HS-5 (cell line): ENCODE results near the gene PSMD12.

ENCODE experiments used
- DNase-seq: peaks from one replicate; pipeline ENCODE4 v3.0.0-alpha.2; 2012; ENCODE audit warnings: low read depth

PSMD12 gene

DNA sequence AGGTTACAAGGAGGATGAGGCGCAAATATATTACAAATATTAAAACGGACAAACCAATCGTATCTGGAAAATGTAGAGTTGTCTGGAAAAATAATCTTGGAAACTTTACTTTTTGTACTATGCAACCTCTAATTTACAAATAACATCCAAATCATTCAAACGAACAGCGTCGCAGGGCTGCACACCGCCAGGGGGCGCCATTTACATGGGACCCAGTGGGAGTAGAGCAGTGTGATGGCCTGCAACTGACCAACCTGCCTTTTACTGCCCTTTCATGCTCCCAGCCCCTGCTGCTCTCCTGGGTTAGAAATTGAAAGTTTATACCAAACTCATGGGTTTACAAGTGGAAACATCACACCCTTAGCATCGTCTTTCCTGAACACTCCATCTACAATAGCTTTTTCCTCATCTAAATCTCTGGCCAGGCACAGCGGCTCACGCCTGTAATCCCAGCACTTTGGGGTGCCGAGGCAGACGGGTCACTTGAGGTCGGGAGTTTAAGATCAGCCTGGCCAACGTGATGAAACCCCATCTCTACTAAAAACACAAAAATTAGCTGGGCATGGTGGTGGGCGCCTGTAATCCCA, 20.7 kb upstream of the PSMD12 start:
- no peak for DNase-seq

DNA sequence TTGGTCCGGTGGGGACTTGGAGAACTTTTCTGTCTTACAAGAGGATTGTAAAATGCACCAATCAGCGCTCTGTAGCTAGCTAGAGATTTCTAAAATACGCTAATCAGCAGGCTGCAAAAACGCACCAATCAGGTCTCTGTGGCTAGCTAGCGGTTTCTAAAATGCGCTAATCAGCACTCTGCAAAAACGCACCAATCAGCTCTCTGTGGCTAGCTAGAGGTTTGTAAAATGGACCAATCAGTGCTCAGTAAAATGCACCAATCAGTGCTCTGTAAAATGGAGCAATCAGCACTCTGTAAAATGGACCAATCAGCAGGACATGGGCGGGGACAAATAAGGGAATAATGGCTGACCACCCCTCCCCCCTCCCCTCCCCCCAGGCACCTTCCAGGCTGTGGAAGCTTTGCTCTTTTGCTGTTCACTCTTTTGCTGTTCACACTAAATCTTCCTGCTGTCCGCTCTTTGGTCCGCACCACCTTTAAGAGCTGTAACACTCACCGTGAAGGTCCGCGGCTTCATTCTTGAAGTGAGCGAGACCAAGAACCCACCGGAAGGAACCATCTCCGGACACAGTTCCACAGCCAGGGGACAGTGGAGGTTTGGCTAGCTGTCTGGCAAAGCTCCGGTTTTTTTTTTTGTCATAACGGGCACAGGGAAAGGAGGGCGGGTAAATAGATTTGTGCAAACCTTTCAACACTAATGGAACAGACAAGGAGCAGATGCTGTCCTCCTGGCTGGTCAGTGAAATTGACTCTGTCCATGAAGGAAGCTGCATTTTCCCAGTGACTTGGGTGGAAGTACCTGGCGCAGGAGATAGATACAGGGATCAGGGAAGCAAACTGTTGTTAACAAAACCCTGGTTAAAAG, 19.0 kb upstream of the PSMD12 start:
- no peak for DNase-seq

DNA sequence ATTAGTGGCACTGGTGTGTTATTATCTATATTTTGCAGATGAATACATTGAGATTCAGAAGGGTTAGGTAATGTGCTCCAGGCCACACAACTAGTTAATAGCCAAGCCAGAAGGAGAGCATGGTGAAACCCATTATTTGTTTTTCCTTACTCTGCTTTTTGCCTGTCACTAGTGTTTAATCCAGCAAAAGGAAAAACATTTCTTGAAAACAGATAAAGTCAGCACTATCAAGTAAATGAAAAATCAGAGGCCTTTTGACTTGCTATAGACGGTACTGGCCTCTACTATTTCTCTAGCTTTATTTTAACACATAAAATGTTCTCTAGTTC, 15.5 kb upstream of the PSMD12 start:
- DNase-seq = no peak

DNA sequence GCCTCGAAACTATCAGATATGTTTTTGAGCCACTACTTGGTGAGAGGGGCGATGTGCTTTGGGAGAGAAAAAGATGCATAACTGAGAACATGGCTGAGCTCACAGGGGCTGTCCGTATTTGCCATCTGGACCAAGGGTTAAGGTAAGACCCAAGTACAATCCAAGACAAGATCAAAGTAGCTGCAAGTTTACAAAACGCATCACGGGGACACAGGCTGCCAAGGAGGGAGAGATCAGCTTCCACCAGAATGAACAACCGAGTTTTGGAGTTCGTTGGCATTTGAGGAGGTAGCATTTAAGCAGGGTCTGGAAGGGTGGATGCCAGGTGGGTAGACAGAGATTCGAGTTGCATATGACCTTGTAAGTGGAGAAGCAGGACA, 12.9 kb upstream of the PSMD12 start:
- DNase-seq = no peak

DNA sequence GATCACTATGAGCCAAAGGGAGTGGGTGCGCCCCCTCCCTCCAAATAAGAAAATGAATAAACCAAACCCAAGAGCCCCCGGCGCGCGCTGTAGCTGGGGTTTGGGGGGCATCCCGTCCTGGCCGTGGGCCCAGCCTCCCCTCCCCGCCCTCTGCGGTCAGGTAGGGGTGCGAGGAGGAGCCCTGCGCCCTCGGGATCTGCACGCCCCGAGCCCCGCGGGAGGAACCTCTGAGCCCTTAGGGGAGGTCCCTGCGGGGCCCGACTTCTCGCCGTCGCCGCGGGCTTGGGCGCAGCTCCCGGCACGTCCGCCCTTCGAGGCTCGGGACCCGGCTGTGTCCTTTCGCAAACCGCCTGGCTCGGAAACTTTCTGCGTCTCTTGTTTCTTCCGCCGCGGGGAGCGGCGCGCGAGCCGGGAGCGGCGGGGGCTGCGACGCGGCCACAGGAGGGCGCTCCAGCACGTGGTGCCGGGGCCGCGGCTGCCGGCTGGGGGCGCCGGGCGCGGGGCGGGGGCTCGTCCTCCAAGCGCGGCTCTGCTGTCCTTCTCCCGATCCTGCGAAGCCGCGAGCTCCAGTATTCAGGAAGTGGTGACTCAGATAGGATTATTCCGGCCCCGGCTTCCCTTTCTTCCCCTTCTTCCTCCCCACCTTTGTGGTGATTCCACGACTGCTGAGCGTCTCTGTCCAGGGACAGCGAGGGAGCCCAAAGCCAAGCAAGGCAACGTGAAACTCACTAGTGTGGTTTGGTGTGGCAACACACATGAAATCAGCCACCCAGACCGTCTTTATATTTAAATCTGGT, 12.3 kb upstream of the PSMD12 start:
- DNase-seq = no peak

DNA sequence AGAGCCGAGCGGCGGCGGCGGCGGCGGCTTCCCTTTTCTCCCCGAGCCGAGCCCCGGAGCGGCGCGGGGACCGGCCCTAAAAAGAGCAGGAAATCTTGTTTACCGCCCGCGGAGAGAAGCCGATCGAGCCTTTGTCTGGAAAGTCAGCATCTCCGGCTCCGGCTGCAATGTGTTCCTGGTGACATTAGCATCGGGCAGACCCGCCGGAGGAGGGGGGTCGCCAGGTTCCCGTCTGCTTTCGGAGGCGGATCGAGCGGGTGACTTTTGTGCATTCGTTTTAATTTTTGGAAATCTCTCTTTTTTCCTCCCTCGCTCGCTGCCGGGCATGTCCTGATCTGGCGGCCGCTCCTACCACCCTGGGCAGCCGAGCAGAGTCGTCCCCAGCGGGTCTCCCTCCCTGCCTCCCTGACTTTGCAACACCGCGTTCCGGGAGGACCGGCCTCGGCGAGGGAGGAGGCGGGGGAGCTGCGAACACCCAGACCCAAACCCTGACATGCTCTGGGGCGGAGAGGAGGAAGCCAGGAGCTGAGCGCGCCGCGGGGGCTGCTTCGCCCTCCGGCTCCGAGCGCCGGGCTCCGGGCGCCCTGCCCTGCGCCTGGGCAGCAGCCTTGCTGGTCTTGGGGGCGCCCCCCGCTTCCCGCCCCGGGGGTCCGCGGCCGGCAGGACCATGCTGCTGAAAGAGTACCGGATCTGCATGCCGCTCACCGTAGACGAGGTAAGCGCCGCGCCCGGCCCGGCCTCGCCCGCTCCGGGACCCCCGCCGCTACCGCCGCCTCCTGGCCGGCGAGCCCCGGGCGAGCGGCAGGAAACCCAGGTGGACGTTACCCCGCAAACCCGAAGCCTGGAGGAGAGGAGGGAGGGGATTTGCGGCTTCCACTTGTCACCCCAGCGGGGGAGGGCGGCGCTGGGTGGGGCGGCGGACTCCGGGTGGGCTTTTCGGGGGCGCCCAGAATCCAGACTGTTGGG, 11.4 kb upstream of the PSMD12 start:
- no peak for DNase-seq

DNA sequence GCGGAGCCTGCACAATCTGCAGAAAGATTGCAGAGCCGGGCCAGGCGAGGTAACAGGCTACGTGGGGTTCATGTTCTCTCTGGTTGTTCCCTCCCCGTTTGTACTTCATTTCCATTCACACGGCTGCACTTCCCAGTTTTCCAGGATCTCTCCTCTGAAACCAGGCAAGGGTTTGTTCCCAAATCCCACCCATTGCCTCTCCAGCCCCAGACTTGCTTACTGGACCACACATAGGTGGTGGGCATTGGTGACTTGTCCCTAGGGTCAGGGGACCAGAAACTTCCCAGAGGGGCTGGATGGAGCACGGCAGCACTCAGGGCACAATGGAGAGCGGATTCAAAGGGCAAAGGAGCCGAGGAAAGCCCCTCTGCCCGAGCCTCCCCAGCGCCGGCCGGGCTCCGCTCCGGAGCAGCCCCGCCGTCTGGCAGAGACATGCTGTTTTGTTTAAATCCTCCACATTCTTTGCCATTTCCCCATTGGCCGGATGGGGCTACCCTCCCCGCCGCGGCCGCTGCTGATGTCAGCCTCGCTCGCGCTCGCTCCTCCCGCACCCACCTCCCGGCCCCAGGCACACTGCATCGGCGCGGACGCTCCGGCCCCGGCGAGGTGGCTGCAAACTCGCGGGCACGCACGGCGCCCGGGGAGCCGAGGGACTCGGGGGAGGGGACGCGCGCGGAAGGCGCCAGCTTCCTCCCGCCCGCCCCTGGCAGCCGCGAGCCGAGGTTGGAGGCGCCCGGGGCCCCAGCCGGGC, 10.5 kb upstream of the PSMD12 start, which contains the start of gene PITPNC1:
Gene PITPNC1 (plus strand): TSS at position 545 of the 751 bp plus-strand sequence.
- DNase-seq = no peak

DNA sequence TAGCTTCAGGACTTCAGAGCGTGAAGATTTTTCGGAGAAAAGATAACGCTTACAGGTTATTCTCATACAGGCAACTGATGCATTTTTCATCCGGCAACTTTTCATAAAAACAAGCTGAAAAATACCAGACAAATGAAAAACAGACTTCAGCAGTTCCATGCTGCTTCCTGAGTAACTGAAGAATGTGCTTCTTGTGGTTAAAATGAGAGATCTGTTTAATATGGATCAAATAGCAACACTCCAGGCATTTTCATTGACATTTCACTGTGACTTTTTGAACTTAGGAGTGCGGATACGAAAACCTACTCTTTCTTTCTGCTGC, 10.0 kb upstream of the PSMD12 start:
- DNase-seq = no peak

DNA sequence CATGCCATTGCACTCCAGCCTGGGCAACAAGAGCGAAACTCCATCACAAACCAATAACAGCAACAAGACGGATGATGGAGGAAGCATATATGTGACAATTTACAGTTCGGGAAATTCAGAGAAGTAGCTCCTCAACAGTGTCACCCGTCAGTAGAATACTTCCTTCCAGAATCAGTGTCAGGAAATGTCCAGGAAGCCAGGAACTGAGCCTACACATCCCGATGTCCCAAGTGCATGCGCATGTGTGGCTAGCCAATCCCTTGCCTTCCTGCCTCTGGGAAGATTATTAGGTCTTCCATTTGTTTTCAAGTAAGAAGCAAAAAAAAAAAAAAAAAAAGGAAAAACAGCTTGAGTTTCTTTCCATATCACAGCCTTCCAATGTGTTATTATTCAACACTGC, 9.3 kb upstream of the PSMD12 start:
- DNase-seq = no peak

DNA sequence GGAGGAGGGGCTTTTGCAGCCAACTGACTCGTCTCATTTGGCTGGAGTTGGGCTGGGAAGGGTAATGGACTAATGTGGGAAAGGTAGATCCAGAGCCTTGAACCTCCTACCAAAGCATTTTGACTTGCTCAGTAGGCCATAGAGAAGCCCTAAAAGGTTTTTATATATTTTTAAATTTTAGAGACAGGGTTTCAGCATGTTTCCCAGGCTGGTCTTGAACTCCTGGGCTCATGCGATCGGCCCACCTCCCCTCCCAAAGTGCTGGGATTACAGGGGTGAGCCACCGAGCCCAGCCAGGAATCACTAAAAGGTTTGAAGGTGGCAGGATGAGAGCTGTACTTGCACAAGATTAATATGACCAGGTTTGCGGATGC, 8.7 kb upstream of the PSMD12 start:
- no peak for DNase-seq

DNA sequence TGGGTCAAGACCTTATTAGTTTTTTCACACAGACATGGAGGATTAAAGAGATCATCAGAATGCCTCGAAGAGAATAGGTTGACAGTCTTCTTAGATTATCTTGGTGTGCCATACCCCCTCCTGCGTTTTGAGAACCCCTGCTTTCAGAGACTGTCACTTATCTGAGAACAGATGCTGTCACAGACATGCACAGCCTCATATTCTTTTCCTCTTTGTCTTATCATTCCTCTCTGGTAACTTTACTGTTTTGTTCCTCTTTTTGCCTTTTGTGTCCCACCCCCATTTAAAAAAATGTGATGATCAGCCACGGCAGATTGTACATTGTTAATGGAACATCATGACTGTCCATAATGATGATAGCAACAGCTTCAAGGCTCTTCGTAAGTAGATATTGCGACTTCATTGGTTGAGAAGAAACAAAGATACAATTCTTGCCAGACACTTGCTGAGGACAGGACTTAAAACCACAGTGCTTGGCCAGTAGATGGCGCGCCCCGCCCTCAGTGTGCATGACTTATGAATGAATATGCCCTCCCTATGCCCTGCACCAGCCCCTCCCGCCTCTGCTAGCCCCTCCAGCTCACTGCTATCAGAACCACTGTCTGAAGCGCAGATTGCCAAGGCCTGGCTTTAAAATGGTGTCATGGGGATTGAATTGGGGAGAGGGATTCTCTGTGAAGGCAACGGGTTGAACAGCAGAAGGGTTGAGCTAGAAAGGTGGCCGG, 8.1 kb upstream of the PSMD12 start:
- DNase-seq = no peak

DNA sequence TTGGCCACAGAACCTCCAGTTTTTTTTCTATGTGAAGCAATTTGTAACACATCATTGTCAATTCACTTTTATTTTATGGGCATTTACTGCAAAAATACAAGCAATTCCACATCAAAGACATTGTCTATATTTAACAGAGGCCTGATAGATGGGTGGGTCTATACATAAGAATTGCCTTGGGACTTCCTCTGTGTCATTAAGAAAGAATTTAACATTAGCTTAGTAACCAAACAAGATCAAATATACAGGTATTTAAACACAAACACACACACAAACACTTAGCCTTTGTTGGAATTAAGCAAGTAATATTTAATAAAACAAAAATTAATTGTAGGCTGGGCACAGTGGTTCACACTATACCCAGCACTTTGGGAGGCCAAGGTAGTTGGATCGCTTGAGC, 6.4 kb upstream of the PSMD12 start:
- no peak for DNase-seq

DNA sequence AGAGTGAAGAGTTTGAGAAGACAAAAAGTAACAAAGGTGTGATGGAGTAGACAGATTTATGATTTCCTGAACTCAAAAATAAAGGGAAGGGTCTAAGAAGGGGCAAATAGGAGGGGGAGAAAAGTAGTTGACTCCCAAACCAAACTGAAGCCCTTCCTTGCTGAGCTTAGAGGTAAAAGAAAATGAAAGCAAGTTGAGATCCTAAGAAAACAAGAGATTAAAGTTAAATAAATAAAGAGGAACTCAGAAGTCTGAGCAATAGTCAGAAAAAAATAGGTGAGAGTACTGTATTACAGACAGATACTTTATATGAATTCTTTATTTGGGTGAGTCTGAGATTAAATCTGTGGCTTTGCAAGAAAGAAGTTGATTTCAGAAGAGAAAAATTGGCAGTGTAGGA, 3.3 kb upstream of the PSMD12 start:
- no peak for DNase-seq

DNA sequence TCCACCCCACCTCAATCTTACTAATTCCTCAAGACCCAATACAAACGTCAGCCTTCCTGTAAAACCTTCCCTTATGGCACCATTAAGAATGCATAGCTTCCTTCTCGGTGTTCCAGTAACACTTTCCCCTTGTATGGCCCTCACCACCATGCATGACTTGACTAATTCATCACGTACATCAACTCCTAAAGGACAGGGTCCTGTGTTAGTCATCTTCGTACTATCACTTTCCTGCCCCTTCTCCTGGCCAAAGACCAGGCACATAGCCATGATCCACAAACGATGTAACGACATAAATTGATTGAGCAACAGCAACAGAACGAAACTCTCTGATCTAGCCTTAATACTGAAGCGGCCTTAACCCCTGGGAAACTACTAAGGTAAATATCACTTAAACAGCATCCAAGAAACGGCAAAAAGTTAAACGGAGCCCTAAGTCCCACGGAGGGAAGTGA, 612 bp downstream of the PSMD12 start:
- DNase-seq = no peak

DNA sequence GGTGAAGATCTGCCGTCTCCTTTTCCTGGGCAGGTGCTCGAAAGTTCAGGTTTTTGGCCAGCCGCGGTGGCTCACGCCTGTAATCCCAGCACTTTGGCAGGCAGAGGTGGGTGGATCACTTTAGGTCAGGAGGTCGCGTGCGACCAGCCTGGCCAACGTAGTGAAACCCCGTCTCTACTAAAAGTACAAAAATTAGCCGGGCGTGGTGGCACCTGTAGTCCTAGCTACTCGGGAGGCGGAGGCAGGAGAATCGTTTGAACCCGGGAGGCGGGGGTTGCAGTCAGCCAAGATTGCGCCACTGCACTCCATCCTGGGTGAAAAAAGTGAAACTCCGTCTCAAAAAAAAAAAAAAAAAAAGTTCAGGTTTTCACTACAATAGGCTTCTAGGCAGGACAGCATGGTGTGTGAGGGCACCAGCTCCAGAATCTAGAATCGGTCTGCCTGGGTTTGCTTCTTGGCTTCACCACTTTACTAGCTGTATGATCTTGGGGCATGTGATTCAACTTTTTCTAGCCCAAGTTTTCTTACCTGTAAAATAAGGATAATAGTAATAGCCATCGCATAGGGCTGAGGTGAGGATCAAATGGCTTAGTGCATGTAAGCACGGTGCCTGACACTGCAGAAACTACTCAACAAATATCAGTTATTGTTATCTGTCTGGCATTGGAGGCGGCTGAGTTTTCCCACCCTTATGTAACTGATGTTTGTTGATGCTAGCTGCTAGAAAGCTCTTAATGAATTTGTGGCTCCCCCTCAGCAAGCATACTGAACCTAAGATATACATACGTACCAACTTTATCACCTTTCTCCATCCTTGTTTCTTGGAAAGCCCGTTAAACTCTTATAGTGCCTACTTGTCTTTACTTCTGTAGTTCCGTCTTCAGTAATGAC, 1.3 kb downstream of the PSMD12 start:
- no peak for DNase-seq

DNA sequence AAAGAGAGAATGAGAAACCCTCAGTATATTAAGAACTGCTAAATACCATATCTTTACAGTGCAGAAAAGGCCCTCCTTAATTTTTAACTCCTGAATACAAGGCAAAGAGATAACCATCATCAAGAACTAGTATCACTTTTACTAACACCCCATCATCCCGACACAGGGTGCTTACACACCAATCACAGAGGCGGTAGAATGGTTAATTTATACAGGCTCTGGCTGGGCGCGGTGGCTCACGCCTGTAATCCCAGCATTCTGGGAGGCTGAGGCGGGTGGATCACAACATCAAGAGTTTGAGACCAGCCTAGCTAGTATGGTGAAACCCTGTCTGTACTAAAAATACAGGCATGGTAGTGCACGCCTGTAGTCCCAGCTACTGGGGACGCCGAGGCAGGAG, 4.2 kb downstream of the PSMD12 start:
- DNase-seq = no peak

DNA sequence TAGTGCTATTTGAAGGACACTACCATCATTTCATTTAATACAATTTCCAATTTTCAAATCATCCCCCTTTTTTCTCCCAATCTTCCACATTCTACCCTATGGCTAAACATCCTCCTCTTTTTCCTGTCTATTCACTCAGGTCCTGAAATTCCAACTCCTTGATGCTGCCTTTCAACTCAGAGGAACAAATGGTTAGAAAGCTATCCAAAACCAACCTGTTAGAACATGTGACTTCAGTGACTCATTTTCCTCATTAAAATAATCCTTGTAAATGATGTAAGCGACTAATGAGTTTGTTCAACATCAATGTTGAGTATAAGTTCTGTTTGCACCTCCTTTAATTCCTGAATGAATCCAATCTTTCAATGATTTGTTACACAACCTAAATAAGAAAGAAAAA, 5.5 kb downstream of the PSMD12 start:
- no peak for DNase-seq

DNA sequence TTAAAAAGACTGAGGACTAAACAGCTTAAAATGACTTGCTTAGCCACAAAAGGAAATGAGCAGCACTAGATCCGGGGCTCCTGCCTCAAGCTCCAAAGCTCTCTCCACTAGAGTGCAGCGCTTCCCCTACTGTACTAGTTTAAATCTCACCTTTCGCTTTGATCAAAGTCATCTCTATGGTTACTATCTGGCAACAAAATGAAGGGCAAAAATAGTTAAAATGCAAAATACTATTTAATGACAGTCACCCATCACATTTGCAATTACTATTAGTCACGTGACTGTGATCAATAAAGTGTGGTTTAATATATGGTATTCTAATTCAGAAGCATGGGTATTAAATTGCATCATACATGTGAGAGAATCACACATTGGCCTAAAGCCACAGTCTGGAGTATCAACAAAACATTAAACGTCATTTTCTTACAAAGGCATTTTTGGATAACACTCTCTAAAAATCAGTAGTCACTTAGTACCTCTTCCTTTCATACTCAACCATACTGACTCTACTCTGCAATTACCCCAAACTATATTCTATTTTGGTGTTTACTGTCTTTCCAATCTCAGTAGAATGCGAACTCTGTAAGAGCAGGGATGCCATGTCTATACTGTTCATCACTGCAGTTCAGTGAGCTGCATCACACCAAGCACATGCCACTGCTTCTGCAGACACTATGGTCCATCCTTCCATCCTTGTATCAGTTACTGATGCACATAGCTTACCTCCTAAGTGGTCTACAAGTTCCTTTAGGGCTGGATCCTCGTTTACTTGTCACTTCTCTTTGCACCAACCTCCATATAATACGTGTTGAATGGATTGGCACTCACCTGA, 6.2 kb downstream of the PSMD12 start:
- DNase-seq = no peak

DNA sequence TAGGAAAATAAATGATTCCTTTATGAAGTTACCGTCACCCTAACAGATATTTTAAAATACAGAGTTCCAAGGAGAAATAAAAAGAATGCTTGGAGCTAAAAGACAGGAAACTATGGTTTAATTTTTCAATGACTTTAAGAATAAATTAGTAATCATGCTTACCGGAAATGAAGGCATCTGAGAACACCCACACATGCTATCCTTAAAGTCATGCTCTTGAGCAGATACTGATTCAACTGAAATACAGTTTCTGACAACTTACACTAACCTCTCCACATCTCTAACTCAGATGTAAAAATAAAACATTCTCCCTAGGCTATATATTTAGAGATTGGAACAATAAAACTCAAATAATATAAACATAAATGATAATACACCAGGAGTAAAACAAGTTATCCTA, 7.8 kb downstream of the PSMD12 start:
- DNase-seq = no peak
